GM21825 (cell line): ENCODE measurements around the gene PTPRE.

Source experiments
- ATAC-seq: cut with Tn5 transposase; IDR thresholded peaks from one replicate; pipeline ENCODE4 v1.9.1; 2021; ENCODE audit warnings: mild to moderate bottlenecking, moderate library complexity; ENCODE audit not compliant: unreplicated experiment

PTPRE gene

DNA sequence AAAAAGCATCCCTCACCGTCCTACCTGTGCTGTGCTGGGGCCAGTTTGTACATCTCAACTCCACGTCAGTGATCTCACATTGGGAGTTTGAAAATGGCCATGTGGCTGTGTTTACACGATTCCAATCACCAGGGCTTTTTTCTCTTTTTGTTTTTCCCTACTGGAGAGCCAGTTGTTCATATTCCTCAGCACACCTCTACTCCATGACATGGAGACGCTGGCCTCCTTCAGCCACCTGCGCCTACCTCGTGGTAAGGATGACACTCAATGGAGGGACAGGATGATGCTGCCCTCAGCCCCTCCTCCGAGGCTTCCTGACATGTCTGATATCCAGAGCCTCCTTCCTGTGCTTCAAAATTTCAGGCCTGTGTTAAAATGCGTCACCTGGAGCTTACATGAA, 24.5 kb upstream of the PTPRE start:
- ATAC-seq = no peak

DNA sequence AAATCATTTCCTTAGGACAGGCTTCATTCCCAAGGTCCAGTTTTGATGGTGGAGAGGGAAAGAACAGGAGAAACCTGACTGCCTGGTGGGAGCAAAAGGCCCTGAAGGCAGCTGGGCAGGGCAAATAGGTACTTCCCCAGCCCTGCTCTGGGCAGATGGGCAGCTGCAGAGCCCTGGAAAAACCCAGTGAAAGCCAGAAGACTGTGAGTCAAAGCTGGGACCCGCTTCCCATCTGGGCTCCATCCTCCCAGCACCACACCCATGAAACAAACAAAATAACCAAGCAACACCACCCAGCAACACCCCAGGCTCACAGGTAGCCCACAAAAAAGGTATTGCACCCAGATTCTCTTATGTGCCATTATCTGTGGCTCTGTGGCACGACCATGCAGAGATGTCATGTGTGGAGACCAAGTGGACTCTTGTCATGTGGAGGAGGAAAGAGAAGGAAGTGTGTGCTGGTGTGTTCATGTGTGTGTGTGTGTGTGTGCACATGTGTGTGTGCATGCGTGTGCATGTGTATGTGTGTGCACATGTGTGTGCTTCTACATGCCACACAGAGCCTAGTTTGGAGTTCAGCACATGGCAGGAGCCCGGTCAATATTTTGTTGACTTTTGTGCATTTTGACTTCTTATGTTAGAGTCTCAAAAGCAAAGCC, 24.0 kb upstream of the PTPRE start:
- ATAC-seq = no peak

DNA sequence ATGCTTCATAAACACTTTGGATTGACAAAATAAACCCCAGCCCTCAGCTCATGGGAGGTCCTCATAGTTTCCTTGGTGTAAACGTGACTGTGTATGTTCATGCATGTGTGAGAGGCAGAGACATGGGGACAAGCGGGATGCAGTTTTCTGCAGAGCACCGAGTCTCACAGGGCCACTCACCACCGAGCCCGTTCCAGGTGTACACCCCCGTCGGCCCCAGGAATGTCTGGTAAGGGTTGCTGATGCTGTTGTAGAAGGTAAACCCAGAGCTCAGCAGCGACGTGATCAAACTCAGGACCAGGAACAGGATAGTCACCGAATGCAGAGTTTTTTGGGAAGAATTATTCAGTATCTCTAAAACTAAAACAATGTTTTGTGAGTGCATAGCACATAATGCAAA, 23.4 kb upstream of the PTPRE start:
- ATAC-seq = no peak

DNA sequence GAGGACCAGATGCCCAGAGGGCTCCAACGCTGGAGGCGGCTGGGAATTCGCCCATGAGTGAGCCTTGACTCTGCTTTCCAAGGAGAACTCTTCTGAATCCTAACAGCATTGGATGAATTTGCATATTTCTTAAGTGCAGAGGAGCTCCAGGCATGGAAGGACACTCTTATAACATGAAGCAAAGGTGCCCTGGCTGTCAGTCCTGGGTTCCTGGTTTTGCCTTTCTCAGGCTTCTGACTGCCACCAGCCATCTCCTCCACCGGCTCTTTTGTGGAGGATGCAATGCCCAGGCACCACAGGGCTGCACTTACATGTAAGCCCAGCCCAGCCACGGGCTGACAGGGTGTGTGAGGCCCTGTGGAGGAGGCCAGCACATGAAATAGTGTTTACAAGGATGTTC, 22.4 kb upstream of the PTPRE start:
- ATAC-seq = no peak

DNA sequence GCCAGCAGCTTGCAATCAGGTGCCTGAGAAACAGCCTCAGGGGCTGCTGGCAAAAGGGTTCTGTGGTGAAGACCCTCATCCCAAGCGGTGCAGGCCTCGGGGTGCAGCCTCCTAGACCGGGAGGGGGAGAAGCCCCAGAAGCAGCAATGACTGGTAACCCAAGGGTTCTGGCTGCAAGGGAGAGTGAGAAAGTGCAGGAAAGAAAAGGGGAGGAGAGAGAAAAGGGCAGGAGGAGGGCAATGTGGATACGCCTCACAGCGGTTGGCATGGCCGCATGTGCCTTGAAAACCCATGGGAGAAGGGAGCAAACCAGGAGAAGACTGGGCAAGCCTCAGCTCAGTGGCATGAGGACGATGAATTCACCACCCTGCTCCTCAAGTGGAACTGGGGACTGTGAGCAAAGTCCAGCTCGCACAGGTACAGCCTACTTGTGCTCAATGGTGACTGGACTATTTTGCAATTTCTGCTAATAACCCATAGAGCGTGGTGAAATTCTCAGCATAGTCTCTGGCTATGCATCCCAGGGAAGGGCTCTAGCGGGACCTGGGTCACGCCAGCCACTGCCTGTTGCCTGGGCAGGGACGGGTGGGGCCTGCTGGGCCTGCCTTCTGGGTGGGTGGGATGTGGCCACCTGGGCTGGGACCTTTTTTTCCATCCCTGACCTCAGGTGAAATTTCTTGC, 20.4 kb upstream of the PTPRE start:
- ATAC-seq = no peak

DNA sequence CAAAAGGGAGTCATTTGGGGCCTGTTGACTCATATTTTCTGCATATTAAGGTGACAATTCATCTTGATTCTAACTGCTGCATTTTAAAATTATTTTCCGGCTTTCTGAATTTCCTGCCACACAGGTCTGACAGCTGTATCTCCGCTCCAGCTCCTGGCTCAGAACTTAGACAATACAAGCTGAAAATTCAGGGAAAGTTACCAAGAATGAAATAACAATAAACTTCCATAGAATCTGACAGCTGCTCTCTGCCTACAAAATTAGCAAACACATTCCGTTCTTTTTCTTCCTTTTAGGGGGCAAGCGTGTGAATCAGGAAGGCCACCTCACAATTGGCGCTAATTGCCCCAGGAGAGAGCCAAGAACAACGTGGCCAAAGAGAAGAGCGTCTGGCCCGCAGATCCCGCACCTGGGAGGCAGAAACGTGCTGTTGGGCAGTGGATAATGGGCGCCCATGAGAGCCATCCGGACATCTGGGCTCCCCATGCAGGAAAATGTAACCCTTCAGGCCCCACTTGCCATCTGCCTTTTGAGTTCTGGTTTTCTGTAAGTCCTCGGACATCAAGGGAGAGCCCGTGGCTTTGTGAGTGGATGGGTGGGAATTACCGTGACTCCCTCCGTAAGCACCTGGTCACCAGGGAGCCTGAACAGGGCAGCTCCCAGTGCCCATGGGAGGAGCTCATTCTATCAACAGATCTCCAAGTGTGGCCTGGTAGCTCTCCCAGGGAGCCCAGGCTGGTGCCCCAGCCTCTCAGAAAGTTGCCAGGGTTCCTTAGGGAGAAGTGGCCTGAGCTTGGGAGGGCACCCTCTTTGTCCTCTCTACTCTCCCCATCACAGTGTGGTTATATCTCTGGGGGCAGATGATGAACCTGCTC, 19.1 kb upstream of the PTPRE start:
- no peak for ATAC-seq

DNA sequence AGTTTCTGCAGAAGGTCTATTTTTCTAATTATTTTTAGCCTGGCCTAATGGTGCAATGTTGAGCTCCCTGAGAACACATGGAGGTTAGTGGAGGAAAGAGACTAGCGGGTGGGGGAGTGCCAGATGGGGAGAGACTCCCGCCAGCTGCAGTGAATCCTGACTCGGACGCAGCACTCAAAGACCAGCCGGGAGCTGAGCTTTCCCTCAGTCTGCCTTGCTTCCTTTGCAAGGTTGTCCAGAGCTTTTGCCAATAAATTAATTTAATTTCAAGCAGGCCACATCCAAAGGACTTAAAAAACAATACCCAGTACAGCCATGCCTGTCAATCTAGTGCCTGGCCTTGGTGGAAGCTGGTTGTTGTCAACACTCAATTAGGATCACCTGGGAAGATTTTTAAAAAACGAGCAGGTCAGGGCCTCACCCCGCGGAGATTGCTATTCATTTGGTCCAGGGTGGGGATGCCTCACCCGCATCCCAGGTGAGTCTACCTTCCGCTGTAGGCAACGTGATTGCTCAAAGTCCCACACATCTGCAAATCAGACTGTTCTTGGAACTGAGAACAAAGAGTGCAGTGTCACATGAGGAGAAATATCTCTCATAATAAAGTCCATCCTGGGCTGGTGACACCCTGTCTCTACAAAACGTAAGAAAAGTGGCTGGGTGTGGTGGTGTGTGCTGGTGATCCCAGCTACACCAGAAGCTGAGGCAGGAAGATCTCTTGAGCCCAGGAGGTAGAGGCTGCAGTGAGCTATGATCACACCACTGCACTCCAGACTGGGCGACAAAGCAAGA, 18.2 kb upstream of the PTPRE start:
- no peak for ATAC-seq

DNA sequence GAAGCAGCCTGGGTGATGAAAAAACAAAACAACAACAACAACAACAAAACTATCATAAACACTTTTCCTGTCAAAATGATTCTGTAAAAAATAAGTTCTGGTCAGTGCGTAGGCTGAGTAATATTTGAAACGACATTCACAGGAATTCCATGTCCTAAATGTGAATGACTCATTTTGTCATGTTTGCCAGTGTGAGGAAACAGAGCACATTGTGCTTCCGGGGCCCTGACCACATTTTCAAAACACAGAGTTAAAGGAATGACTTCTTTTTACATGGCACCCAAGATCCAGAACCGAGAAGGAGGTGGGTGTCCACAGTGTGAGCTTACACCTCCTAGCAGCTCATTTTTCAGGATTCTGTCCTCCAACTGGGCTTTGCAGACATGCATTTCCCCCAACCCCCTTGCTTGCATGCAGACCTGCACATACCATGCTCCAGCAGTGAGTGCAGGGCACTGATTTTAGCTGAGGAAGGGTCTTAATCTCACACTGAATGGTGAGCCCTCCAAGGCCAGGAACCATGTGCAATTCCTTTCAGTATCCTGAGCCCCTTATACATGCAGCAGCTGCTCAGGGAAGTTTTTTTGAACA, 17.2 kb upstream of the PTPRE start:
- ATAC-seq = no peak

DNA sequence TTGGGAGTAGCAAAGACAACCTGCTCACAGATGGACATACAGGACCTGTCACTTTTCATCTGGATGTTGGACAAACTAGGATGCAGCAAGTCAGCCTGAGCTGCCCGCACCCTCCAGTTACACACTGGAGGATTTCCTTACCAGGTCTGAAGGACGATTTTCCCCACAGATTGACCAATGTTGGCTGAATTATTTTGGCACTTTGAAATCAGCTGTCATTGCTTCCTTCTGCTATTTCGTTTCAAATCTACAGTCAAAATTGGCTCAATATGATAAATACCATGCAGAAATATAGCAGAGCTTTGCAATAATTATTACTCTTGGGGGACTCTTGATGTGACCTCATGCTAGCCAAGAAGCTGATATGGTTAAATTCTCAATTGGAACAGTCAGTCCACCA, 16.7 kb upstream of the PTPRE start:
- no peak for ATAC-seq

DNA sequence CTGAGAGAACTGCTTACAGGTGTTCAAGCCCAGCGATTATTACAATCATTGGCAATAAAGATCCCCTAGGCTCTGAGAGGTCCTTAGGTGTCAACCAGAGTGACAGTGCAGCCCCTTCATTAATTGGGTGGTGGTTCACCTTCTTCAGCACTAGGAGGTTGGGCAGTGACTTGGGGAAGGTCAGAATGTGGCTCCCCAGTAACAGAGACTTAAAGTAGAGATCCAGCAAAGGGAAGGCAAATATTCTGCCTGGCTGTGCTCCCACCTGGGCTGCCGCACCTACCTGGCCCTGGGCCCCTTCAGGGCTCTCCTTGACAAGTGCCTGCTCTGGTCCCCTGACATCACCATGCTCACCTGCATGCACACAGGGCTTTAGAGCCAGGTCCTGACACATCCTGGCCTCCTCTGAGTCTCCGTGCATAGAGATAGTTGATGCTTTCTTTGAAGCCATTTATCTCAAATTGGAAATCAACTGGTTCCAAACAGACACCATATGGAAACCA, 16.0 kb upstream of the PTPRE start:
- no peak for ATAC-seq

DNA sequence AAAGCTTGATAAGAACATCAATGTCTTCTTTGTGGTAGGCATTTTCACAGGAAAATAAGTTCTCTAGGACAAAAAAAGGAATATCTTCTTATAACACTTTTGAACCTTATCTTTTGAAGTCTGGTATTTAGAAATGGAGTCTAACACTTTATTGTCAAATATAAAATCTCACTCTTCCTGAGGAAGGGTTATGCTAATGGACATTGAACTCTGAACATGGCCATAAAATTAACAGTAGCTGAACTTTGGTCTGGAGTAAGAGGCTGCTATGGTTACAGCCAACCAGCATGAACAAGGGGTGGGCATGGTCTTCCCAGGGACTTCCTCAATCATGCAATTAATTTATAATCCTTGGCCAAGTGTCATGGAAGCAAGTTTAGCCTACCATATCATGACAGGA, 14.2 kb upstream of the PTPRE start, which contains the start of gene CLRN3:
Gene CLRN3, minus strand, starts transcription at position 199 of the 400 bp plus-strand sequence. Its CDS starts 157 bp downstream, at position 42.
- ATAC-seq = no peak

DNA sequence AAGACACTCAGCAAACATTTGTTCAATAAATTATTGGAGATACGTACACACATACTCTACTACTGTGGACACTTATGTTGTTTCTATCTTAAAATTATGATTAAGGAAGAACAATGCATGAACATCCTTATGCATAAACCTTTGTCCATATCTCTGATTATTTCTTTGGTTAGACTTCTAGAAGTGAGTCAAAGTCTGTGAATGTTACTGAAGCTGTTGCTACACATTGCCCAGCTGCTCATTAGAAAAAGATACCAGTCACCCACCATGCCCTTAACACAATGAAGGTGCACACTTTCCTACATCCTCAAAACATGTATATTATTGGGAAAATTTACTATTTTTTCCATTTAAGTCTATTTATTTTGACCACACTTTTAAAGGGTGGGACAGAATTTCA, 12.8 kb upstream of the PTPRE start:
- ATAC-seq = no peak

DNA sequence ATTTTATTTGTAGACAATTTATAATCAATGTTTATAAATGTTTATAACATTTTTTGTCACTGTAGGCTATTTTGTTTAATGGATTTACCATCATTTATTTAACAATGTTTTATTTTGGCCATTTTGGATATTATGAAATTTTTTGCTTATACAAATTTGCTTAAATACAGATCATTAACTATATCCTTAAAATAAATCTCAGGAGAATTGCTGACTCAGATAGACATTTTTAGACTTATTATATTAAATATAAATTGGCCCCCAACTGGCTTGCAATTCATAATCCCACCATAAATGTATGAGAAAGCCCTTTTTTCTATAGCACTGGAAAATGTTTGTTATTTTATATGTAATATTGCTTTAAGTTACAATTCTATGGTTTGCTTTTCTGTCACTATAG, 10.3 kb upstream of the PTPRE start:
- no peak for ATAC-seq

DNA sequence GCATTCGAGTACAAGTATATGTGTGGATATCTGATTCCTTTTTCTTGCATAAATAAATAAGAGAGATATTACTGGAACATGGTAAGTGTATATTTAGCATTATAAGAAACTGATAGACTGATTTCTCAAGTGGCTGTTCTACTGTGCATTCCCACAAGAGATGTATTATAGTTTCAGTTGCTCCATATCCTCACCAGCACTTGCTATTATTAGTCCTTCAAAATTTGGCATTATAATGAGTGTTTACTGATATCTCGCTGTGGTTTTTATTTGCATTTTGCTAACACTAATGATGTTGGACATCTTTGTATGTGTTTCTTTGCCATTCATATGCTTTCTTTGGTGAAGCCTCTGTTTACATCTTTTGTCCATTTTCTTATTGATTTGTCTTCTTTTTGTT, 9.7 kb upstream of the PTPRE start:
- ATAC-seq = no peak

DNA sequence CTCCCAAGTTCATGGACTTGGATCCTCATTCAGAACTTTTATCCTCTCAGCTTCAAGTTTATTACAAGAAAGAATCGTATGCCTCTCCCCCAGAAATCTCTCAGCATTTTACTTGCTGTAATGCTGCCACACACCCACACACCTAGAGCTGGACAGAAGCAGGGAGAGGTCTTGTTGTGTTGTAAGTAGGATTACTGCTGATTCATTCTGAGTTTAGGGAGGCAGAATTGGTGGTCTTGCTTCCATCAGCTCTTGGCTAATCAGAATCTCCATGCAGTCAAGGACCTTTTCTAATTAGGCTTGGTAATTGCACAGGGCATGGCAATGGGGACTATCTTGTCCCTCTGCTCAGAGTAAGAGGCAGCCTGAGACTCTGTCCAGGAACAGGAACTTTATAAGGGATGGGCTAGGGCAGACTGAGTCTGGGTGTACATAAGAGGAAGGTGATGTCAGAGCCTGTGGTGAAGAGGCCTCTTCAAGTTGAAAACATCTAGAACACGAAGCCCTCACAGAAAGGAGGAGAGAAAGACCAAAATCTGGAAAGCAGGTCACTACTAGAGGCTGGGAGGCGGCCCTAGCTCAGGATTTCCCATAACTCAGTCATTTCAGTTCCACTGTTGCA, 7.0 kb upstream of the PTPRE start:
- no peak for ATAC-seq

DNA sequence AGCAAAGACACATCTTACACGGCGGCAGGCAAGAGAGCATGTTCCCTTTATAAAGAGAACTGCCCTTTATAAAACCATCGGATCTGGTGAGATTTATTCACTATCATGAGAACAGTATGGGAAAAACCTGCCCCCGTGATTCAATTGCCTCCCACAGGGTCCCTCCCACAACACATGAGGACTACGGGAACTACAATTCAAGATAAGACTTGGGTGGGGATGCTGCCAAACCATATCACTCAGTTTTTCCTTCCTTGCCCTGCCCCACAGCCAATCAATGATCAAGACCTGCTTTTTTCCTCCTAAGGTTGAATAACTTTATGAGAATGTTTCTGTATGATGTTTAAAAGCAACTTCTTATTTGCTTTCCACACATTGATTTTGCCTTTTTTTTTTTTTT, 3.1 kb upstream of the PTPRE start:
- no peak for ATAC-seq

DNA sequence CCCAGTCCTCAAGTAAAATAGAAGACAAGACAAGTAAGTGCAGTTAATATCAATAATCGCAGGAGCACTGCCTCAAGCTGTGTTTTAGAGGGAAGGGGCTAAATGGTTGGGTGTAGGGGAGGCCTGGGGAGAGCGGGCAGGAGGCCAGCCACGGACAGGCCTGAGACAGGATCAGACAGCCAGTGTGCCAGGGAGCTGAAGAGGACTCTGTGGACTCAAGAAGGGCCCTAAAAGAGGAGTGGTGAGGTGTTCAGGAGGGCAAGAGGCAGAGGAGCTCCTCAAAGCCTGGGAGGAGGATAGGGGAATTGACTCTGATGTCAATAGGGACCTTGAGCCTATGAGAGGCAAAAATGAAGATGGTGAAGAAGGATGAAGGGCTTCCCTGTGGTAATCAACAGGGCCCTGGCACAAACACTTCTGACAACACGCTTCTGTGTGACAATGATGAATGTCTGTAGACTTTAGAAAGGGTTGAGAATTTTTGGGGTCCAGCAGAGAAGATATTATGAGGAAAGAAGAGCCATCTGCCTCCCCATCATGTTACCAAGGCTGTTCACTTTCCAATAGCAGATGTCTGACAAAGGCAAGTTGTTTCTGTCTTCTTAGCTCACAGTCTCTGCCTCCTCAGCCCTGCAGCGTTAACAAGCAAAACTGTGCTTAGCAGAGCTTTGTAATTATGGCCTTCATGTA, 2.4 kb upstream of the PTPRE start:
- no peak for ATAC-seq

DNA sequence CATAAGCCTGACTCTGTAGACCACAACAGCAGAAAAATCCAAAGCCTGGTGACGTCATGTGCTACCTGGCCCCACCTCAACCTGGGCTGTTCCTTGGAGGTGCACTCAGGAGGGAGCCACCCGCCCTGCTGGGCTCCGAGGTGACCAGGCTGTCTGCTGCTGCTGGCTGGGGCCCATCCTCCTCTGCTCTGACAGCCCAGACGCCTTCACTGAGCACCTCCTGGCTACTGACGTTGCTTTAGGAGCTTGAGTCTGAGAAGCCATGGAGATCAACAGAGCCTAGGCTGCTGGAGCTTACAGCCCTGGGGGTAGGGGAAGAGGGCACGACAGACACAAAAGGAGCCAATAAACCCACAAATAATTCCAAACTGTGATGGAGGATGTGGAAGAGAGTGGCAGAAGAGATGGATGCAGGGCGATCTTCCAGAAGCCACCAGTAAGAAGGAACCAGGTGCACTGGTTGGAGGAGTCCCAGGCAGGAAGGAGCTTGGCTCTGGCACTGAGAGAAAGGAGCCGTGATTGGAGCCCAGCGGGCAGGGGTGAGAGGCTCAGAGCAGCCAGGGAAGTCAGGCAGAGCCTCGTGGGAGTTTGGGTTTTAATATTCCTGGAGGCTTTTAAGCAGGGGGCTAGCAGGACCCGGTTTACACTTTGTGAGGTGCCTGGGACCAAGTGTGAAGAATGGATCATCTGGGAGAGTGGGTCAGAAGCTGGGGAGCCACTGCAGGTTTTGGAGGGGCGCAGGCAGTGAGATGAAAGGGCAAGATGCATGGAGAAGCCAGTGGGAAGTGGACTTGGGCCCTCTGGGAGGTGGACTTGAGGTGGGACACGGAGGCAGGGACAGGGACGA, 1.7 kb upstream of the PTPRE start:
- no peak for ATAC-seq

DNA sequence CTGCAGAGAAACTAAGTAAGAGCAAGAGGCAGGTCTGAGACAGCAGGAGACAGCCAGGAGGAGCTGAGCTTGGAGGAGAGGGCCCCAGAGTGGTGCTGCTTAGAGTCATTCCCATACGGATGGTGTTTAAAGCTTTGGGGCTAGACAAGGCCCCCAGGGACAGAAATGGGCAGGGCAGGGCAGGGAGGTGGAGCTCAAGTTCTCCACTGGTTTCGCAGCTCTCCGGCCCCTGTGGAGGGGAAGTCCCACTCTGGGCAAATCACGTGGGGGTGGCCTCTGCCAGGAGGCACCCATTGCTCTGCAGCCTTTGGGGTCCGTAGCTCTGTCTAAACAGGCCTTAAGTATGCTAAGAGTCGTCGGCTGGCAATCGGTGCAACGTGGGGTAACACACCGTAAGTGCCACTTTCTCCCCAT, 1.0 kb upstream of the PTPRE start:
- no peak for ATAC-seq
